T-helper 1 cell (primary cell): ENCODE measurements around the gene FXR1.

Experiments
- DNase-seq, 5 donors: peaks; one replicate each; pipeline ENCODE4 v3.0.0-alpha.2; 2012 to 2020

Gene FXR1

DNA sequence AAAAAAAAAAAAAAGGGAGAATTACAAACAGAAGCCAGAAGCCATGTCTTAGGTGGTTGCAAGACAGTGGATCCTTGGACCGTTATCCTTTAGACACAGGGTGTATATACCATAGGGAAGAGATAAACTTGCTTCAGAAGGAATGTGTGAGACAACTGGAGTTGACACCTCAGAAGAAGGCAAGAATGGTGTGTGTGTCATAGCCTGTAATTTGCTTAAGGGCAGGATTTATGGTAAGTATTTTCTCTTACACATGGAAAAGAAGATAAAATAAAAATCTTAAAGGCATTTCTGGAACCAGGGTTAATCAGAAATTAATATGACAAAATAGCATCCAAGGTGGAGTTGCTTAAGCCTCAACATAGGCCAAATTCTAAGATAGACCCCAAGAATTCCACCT lies 96.3 kb downstream of the FXR1 start:
- no peak for DNase-seq

DNA sequence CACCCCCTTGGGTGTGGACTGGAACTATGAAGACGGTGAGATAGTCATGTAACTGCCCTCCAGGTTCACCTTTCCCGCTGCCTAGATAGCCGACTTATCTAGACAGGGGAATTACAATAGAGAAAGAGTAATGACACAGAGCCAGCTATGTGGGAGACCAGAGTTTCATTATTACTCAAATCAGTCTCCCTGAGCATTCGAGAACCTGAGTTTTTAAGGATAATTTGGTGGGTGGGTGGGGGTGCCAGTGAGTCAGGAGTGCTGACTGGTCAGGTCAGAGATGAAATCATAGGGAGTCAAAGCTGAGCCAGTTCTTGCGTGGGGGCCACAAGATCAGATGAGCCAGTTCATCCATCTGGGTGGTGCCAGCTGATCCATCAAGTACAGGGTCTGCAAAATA lies 96.8 kb downstream of the FXR1 start:
- DNase-seq, result peak in 1 of 5 donors; percentile 8

DNA sequence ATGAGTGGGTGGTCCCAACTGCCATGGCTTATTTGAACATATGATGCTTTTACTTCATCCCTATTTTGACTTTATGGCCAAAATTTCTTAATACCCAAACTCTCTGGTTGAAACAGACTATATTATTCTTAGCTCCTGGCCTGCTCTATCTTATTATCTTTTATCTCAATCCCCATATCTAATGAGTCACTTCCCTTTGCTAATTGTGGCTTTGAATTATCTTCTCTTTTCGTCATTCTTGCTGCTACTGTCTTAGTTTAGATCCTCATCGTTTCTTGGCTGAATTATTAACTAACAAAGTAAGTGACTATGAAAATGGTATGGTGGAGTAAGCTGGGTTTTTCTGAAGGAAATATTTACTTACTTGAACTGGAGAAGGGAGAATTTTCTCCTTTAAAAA lies 105.2 kb downstream of the FXR1 start:
- DNase-seq, result no peak

DNA sequence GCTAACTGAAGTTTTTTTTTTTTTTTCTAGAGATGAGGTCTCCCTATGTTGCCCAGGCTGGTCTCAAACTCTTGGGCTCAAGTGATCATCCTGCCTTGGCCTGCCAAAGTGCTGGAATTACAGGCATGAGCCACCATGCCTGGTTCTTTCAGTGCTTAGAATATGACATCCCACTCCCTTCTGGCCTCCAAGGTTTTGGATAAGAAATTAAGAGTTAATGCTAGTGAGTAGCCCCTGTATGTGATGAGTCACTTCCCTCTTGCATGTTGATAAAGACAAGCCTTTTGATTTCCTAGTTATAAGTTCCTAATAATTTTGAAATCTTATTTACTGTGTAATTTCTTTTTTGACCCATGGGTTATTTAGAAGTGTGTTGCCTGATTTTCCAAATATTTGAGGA lies 112.7 kb downstream of the FXR1 start:
- no peak for DNase-seq

DNA sequence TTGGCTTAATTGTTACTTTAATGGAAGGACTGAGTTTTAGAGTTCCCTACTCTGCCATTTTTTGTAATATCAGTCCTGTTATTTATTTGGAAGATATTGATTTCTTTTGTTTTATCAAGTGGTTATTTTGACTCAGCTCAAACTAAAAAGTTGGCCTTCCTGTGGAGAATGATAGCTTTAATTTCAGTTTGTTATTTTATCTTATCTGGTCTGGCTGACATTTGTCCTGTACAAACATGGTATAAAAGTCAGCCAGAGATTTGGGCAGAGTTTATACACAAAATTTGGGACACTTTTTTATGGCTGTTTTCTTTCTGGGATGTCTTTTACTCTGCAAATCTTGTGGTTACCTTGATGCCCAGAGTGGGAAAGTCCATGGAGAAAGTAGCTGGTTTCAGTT lies 118.5 kb downstream of the FXR1 start:
- DNase-seq, result no peak
